ENCODE measurements around the gene CDK9.

CDK9 gene

GRCh38 chr9:127815512-127816361, 29.9 kb downstream of the CDK9 start:
- no peaks in the 10 kb centered on the region for H3K27me3 ChIP-seq (ENCODE audit: insufficient read depth, low read length)
- H3K27ac ChIP-seq (ENCODE audit: low read depth, low read length), result no peak overlapping the region
- H2AFZ ChIP-seq (ENCODE audit: low read length, unreplicated experiment), result no peak overlapping the region
- H3K4me1 ChIP-seq (ENCODE audit: control insufficient read depth, insufficient read depth, low read length, unreplicated experiment), result no peaks in the 10 kb centered on the region
- no peak overlapping the region for H3K4me3 ChIP-seq (ENCODE audit: low read depth, low read length)
- H3K36me3 ChIP-seq (ENCODE audit: insufficient read depth, low read length), result peaks cover 17% of the 10 kb centered on the region; the same call in 1 of the 2 replicates
- H3K79me2 ChIP-seq (ENCODE audit: control insufficient read depth, insufficient read depth, low read length, unreplicated experiment), result peaks cover 3% of the 10 kb centered on the region

- H2AFZ ChIP-seq (ENCODE audit: low read length, unreplicated experiment), result no peak overlapping the region
- H3K27me3 ChIP-seq (ENCODE audit: insufficient read depth, low read length), result no peaks in the 10 kb centered on the region
- no peak overlapping the region; the same call in 1 of the 2 replicates for H3K27ac ChIP-seq (ENCODE audit: low read depth, low read length)
- no peak overlapping the region for H3K4me3 ChIP-seq (ENCODE audit: low read depth, low read length)
- peaks cover 21% of the 10 kb centered on the region; the same call in 1 of the 2 replicates for H3K36me3 ChIP-seq (ENCODE audit: insufficient read depth, low read length)
- peaks cover 3% of the 10 kb centered on the region for H3K79me2 ChIP-seq (ENCODE audit: control insufficient read depth, insufficient read depth, low read length, unreplicated experiment)
- no peaks in the 10 kb centered on the region for H3K4me1 ChIP-seq (ENCODE audit: control insufficient read depth, insufficient read depth, low read length, unreplicated experiment)
Observed at GRCh38 chr9:127816362-127816725, 30.5 kb downstream of the CDK9 start.

GRCh38 chr9:127816728-127817127, 30.9 kb downstream of the CDK9 start:
- Histone ChIP-seq H3K27ac (ENCODE audit: low read depth, low read length) (no peak overlapping the region; the same call in 1 of the 2 replicates), H3K36me3 (ENCODE audit: insufficient read depth, low read length) (peaks cover 21% of the 10 kb centered on the region; the same call in 1 of the 2 replicates), H3K4me1 (ENCODE audit: control insufficient read depth, insufficient read depth, low read length, unreplicated experiment) (no peaks in the 10 kb centered on the region), H3K4me3 (ENCODE audit: low read depth, low read length) (no peak overlapping the region), H3K79me2 (ENCODE audit: control insufficient read depth, insufficient read depth, low read length, unreplicated experiment) (peaks cover 3% of the 10 kb centered on the region), H2AFZ (ENCODE audit: low read length, unreplicated experiment) (no peak overlapping the region), H3K27me3 (ENCODE audit: insufficient read depth, low read length) (no peaks in the 10 kb centered on the region)

GRCh38 chr9:127817881-127818434, 32.1 kb downstream of the CDK9 start:
- Histone ChIP-seq H2AFZ (ENCODE audit: low read length, unreplicated experiment) (no peak overlapping the region), H3K27me3 (ENCODE audit: insufficient read depth, low read length) (no peaks in the 10 kb centered on the region), H3K4me3 (ENCODE audit: low read depth, low read length) (no peak overlapping the region), H3K79me2 (ENCODE audit: control insufficient read depth, insufficient read depth, low read length, unreplicated experiment) (peaks cover 3% of the 10 kb centered on the region), H3K36me3 (ENCODE audit: insufficient read depth, low read length) (peaks cover 21% of the 10 kb centered on the region), H3K4me1 (ENCODE audit: control insufficient read depth, insufficient read depth, low read length, unreplicated experiment) (no peaks in the 10 kb centered on the region), H3K27ac (ENCODE audit: low read depth, low read length) (no peak overlapping the region)

DNA sequence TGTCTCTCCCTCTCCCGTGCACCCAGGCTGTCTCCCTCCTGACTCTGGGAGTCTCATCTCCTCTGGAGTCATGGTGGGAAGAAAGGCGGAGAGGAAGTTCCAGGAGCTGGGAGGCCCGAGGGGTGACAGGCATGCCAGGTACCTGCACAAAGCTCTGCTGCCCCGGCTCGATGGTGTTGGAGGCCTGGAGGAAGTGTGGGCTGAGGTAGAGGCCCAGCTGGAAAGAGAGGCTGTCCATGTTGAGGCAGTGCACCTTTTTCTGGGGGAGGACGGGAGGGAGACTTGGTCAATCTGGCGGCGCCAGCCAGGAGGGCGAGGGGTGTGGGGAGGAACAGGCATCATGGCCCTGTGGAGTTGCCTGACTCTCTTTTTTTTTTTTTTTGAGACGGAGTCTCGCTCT, 32.7 kb downstream of the CDK9 start:
- Histone ChIP-seq H3K36me3 (ENCODE audit: insufficient read depth, low read length) (peaks cover 21% of the 10 kb centered on the region), H3K27me3 (ENCODE audit: insufficient read depth, low read length) (no peaks in the 10 kb centered on the region), H3K79me2 (ENCODE audit: control insufficient read depth, insufficient read depth, low read length, unreplicated experiment) (peaks cover 3% of the 10 kb centered on the region), H3K4me1 (ENCODE audit: control insufficient read depth, insufficient read depth, low read length, unreplicated experiment) (no peaks in the 10 kb centered on the region), H3K27ac (ENCODE audit: low read depth, low read length) (no peak overlapping the region), H3K4me3 (ENCODE audit: low read depth, low read length) (no peak overlapping the region), H2AFZ (ENCODE audit: low read length, unreplicated experiment) (no peak overlapping the region)

DNA sequence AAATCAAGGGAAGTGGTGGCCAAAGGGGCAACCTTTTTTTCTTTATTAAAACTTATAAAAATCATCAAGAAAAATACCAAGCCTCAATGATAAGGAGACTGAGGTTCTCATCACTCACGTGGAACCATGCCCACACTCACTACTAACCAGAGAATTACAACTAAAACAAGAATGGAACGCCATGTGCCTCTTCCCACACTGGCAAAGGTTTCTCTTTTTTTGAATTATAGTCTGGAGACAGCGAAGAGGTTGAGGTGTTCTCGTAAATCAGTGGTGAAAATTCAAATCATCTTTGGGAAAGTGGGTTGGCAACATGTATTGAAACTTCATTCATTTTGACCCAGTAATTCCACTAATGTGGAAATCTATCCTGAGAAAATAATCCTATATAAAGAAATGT, 36.3 kb downstream of the CDK9 start:
- Histone ChIP-seq H3K27ac (ENCODE audit: low read depth, low read length) (no peak overlapping the region), H3K4me3 (ENCODE audit: low read depth, low read length) (no peak overlapping the region), H2AFZ (ENCODE audit: low read length, unreplicated experiment) (no peak overlapping the region), H3K79me2 (ENCODE audit: control insufficient read depth, insufficient read depth, low read length, unreplicated experiment) (peaks cover 14% of the 10 kb centered on the region), H3K27me3 (ENCODE audit: insufficient read depth, low read length) (no peaks in the 10 kb centered on the region), H3K36me3 (ENCODE audit: insufficient read depth, low read length) (peaks cover 22% of the 10 kb centered on the region), H3K4me1 (ENCODE audit: control insufficient read depth, insufficient read depth, low read length, unreplicated experiment) (peaks cover 8% of the 10 kb centered on the region)

DNA sequence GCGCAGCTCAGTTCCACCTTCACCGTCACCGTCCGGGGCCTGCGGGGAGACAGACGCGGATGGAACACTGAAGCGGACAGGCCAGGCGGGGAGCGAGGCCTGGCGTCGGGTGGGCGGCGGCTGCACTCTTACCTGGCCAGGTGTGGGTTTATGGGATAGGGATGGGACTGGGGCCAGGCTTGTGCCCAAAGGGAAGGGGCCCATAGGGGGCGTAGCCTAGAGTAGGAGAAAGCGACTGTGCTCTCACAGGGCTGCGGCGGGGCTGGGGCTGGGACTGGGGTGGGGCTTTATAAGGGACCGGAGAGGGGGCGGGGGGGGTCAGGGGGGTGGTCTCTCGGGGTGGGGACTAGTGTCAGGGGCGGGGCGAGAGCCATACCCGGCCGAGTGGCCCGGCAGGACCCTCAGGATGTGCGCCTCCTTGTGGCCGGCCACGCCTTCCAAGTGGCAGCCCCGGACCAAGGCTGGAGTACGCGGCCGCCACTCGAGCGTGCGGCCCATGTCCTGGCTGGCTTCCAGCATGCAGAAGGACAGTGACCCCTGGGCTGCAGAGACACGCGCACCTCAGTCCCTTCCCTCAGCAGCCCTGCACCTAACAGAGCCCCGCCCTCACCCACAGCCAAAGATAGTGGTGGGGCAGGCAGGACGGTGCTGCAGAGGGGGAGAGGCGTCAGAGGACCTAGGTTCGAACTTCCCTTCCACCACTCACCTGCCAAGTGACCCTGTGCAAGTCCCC, 39.7 kb downstream of the CDK9 start:
- Histone ChIP-seq H2AFZ (ENCODE audit: low read length, unreplicated experiment) (no peak overlapping the region), H3K4me3 (ENCODE audit: low read depth, low read length) (no peak overlapping the region), H3K27ac (ENCODE audit: low read depth, low read length) (no peak overlapping the region), H3K4me1 (ENCODE audit: control insufficient read depth, insufficient read depth, low read length, unreplicated experiment) (peaks cover 27% of the 10 kb centered on the region), H3K36me3 (ENCODE audit: insufficient read depth, low read length) (peaks cover 24% of the 10 kb centered on the region), H3K27me3 (ENCODE audit: insufficient read depth, low read length) (no peaks in the 10 kb centered on the region), H3K79me2 (ENCODE audit: control insufficient read depth, insufficient read depth, low read length, unreplicated experiment) (peaks cover 26% of the 10 kb centered on the region)

DNA sequence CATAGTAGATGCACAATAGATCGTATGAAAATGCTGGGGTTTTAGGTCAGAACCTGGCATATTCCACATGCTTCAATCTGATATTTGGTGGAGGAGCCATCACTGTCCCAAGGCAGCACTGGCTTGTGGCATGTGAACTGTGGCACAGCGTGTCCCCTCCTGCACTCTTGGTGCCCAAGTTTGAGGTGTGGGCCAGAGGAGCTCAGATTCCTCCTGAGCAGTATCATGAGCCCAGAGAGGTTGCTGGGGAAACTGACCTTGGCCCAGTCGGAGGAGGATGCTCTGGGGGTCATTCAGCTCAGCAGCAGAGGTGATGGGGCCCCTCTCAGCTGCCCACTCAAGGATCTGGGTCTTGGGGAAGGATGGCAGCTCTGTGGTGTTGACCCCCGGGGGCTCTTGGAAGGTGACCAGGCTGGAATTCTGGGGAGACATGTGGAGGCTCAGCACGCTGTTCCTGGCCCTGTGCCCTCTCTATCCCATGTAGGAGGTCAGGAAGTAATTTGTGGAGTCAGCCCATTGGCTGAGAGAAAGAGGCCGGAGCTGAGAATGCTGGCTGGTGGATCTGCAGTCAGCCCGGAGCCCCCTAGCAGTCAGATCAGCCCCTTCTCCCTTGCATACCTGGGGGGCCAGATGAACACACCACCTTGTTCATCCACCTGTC, 40.5 kb downstream of the CDK9 start:
- H3K79me2 ChIP-seq (ENCODE audit: control insufficient read depth, insufficient read depth, low read length, unreplicated experiment), result peaks cover 26% of the 10 kb centered on the region
- peaks cover 25% of the 10 kb centered on the region for H3K36me3 ChIP-seq (ENCODE audit: insufficient read depth, low read length)
- H3K27ac ChIP-seq (ENCODE audit: low read depth, low read length), result no peak overlapping the region
- no peak overlapping the region for H2AFZ ChIP-seq (ENCODE audit: low read length, unreplicated experiment)
- H3K4me3 ChIP-seq (ENCODE audit: low read depth, low read length), result no peak overlapping the region
- peaks cover 27% of the 10 kb centered on the region for H3K4me1 ChIP-seq (ENCODE audit: control insufficient read depth, insufficient read depth, low read length, unreplicated experiment)
- no peaks in the 10 kb centered on the region for H3K27me3 ChIP-seq (ENCODE audit: insufficient read depth, low read length)

- peaks cover 37% of the 10 kb centered on the region for H3K79me2 ChIP-seq (ENCODE audit: control insufficient read depth, insufficient read depth, low read length, unreplicated experiment)
- peak overlapping the region; percentile 56 for H3K27ac ChIP-seq (ENCODE audit: low read depth, low read length)
- peaks cover 34% of the 10 kb centered on the region for H3K4me1 ChIP-seq (ENCODE audit: control insufficient read depth, insufficient read depth, low read length, unreplicated experiment)
- H3K27me3 ChIP-seq (ENCODE audit: insufficient read depth, low read length), result no peaks in the 10 kb centered on the region
- H2AFZ ChIP-seq (ENCODE audit: low read length, unreplicated experiment), result no peak overlapping the region
- no peak overlapping the region for H3K4me3 ChIP-seq (ENCODE audit: low read depth, low read length)
- H3K36me3 ChIP-seq (ENCODE audit: insufficient read depth, low read length), result peaks cover 28% of the 10 kb centered on the region
Observed at GRCh38 chr9:127828262-127829031, 42.6 kb downstream of the CDK9 start.

All from ACC112 (cell line).